Inflammatory macrophage (primary cell): ENCODE results near the gene ATP12A.

Experiments used
- DNase-seq, 2 donors: peaks; one replicate each; pipeline ENCODE4 v3.0.0-alpha.2; 2020 to 2022

ATP12A gene

GRCh38 chr13:24737042-24737441 lies 56.8 kb downstream of the ATP12A start:
- no peak for DNase-seq

GRCh38 chr13:24738366-24738847 lies 58.2 kb downstream of the ATP12A start:
- no peak for DNase-seq

GRCh38 chr13:24740014-24740890 lies 60.0 kb downstream of the ATP12A start:
- DNase-seq = no peak

DNA sequence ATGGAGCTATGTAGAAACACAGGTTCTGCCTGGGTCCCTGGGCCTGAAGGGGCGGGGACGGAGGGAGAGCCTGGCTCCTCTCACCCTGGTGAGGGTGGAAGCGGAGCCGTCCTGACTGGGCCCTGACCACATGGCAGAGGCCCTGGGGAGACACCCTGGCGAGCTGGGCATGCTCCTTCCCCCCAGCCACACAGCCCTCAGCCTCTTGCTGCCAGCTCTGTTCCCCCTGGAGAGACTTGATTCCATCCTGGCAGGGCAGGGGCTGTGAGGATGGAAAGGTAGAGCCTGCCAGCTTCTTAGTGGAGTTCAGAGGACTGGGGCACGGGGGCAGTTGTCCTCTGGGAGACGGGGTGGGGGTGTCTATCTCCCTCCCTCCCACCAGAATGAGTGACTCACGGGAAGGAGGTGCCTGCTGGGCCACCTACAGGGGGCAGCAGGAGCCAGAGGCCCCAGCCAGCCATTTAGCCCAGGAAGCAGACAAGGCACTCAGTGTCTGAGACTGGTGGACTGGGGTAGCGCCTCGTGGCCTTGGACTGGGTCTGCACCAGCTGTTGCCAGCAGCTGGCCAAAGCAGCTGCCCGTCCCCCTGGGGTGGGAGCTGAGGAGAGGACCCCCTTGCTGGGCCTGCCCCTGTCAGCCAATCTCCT lies 60.9 kb downstream of the ATP12A start:
- no peak for DNase-seq

DNA sequence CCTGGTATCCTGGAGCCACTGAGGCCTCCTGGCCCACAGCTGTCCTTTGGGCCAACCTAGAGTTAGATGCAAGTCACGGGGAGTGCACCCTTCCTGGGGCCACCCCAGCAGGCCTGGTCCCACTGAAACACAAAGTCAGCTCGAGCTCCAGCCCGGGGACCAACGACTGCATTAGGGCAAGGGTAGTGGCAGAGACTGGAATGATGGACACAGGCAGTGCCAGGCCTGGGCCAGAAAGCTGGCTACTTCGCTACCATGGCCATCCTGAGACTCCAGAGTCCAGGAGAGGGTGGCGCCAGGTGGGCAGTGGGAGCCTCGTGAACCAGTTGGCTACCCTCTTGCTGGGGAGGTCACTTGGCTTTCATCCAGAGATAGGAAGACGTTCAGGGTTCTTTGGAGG lies 61.6 kb downstream of the ATP12A start:
- DNase-seq = no peak

DNA sequence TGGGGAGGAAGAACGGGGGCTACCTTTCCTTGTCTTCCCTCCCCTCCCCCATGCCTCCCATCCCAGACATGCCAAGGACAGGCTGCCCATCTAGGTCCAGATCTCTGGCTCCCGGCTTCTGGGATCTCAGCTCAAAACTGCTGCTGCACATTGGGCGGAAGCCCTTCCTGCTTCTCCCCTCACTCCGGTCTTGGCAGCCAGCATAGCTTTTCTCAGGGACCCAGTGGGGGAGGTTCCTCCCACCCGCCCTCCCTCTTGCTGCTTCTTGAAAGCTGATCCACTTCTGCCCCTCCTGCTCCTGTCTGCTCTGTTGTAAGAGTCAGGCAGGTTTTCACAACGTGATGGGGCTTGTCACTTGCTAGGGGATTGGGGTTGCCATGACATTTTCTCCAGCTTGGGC lies 62.1 kb downstream of the ATP12A start:
- no peak for DNase-seq

DNA sequence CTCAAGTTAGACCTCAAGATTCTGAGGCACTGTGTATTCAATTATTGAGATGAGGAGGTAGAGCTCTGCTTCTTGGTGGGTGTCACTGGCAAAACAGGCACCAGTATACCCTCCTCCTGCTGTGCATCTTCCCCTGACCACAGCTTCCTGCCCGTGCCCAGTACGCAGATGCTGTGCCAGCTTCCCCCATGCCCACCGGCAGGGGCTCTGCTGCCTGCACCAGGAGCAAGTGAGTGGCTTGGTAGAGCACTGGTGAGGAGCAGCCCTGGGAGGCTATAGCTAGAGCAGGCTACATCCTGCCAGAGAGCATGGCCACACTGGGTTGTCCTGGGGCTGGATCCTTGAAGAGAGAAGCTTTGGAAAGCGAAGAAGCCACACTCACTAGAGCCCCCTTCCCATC lies 62.8 kb downstream of the ATP12A start:
- DNase-seq = no peak

DNA sequence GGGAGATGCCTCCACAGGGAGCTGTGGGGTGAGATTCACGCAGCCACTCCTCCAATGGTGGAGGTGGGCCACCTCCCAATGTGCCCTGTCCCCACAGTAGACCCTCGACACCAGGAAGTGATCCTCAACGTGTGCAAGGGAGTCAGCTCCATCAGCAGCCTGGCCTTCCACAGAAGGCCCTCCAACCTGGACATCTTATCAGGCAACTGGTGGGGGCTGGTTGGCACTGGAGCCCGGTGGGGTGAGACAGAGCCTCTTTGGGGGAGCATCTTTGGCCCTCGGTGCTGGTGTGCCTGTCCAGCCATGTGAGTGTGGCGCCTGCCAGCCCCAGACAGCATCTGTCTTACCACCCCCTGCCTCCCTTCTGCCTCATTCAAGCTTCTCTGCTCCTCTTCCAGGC lies 64.0 kb downstream of the ATP12A start:
- DNase-seq = no peak

DNA sequence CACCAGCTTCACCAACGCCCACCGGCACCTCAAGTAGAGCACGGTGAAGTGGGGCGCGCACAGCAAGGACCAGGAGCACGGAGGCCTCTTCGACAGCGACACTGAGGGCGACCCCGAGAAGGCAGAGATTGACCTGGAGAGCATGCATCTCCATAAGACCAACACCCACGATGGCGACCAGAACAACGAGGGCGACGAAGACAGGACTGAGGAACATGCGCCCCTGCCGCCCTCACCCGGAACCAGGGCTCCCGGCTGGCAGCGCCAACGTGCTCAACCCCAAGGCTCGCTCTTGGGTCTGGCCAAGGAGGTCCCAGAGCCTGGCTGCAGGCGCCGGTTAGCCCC lies 65.3 kb downstream of the ATP12A start:
- no peak for DNase-seq

DNA sequence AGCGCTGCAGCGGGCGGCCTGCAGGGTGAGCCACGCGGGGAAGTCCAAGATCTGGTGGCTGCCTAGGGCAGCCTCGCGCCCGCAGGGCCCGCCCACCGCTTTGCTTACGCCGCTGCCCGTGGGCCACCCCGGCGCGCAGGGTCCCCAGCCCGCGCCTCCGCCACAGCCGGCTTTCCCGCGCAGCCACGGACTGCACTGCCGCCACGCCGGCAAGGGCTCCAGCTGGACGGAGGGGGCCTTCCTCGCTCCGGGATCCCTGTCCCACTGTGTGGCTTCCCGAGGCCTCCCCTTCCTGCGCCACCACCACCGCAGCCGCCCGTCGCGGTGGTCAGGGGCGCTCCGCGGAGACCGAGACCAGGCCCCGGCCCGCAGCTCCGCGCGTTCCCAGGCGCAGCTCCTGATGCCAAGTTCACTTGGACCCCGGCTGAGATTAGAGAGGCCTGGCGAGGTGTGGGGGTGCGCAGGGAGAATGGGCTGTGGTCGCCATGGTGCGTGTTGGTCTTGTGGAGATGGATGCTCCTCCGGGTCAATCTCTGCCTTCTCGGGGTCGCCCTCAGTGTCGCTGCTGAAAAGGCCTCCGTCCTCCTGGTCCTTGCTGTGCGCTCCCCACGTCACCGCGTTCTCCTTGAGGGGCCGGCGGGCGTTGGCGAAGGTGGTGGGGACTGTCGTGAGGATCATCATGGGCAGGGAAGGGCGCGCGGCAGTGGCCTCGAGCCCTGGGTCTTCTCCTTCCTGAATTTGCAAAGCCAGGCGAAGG lies 65.8 kb downstream of the ATP12A start:
- DNase-seq = no peak

DNA sequence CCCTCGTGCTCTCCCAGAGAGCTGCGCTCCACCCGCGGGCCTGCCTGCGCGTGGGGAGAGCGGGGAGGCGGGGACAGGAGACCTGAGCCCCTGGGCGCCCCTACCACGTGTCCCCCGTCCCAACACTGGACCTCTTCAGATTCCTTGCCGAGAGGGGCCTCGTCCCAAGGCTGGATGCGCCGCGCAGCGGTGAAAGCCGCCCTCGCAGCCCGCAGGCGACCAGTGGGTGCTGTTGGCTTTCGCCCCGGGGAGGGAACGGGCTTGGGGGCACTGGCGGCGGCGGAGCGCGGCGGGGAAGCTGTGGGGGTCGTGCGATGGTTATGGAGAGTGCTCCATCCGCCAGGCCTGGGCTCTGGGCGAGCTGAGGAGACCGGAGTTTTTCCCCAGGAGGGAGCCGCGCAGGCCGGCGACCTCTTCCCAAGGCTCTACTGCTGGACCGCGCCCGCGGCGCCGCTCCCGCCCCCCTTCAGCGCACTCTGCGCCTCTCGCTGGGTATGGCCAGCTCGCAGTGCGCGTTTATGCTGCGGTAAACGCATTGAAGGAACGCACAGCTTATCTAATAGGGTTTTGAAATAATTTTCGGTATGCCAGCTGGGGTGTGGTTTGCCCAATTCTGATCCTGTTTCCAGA lies 66.5 kb downstream of the ATP12A start:
- no peak for DNase-seq

DNA sequence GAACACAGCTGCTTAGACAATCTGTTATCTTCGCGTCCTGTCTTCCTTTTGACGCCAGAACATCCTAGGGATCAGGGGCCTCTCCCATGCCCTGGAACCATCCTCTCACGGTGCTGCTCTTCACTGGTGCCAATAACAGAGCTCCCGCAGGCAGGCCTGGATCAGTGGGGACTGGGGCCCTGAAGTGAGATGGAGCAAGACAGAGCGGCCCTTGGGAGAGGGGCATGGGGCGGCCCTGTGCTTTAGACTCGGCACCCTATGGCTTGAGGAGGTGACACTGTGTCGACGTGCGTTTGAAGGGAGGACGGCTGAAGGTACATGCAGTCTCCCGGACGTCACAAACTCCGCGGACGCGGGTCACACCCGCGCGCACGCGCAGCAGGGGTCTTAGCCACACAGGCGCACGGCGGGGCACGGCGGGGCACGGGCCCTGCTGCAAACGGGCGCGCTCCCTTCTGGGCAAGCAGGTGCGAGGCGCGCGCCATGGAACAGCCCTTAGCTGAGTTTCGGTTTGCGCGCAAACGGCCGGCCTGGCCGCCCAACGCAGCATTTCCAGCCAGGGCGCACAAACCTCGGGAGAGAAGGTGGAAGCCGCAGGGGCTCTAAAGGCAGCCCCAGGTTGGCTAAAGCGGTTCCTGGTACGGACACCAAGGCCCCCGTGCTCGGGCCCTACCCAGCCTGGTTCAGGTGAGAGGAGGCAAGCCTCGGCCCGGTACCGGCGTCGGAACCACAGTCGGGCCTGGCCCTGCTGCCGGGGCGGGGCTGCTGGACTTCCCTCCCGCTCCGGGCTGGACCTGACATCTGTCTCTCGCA lies 67.2 kb downstream of the ATP12A start:
- DNase-seq = no peak

DNA sequence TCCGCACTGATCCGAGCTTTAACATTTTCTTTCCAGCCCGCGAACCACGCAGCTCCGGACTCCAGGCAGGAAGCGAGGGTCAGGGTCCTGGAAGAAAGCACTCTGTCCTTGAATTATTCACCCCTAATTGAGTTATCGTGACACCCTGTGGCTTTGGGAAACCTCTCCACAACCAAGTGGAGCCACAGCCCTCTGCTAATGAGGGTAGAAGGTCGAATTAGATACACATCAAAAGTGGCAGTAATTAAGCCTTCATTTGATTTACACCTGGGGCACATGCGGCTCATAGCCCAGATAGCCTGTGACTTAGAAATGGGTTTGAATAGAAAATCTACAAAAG lies 67.8 kb downstream of the ATP12A start:
- DNase-seq = no peak

DNA sequence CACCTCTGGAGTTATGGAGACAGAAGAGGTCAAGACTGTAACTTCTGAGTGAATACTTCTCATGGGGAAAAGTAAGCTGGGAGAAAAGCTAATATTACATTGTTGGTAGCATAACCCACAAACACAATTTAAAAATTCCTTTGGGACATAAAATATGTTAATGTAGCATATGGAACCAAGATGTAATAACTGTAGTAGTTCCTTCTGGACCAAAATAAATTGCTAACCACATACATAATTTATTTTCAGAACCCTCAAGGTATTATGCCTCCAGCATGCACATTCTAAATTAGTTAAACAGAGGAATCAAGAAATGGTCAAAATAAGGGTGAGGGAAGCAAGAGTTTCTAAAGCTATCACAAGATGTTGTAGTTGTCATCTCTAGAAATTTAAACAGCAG lies 79.0 kb downstream of the ATP12A start:
- DNase-seq = no peak
